ENCODE results near the gene LYST. TPM values are rescaled to one million over a fixed set of nuclear protein-coding genes. Genes with fewer than 3 reads are reported as not detected.
"Not testable (repeated sequence)": the region's sequence is repeated elsewhere in the genome, so short reads cannot be mapped to it uniquely, and the experiment has no call there.

The LYST gene
- total RNA-seq, 1 donor from 2014 or later: 72.4 TPM

- no peak for TF ChIP-seq CTCF (IDR thresholded peaks at IDR 0.05)
- ATAC-seq (no peak), DNase-seq (no peak)
- intact Hi-C loops (cut with DNase I): no loop called here
- Histone ChIP-seq H3K27ac (no peak overlapping the region), H3K9me3 (no peaks in the 10 kb centered on the region), H3K4me1 (peaks cover 7% of the 10 kb centered on the region), H3K27me3 (ENCODE audit: low read depth) (no peaks in the 10 kb centered on the region), H3K36me3 (no peaks in the 10 kb centered on the region), H3K4me3 (no peak overlapping the region)
Measured at GRCh38 chr1:235622936-235623779, 243.5 kb downstream of the LYST start.

GRCh38 chr1:235619149-235619548 lies 247.6 kb downstream of the LYST start:
- H3K27ac ChIP-seq; ATAC-seq; H3K4me1 ChIP-seq; H3K27me3 ChIP-seq (ENCODE audit: low read depth); H3K36me3 ChIP-seq; H3K4me3 ChIP-seq; H3K9me3 ChIP-seq; DNase-seq; intact Hi-C loops (cut with DNase I): not testable (repeated sequence)

GRCh38 chr1:235617808-235618207 lies 248.9 kb downstream of the LYST start:
- intact Hi-C loops (cut with DNase I): no loop called here
- Histone ChIP-seq H3K4me1 (no peaks in the 10 kb centered on the region), H3K27ac (no peak overlapping the region), H3K9me3 (no peaks in the 10 kb centered on the region), H3K4me3 (no peak overlapping the region), H3K27me3 (ENCODE audit: low read depth) (no peaks in the 10 kb centered on the region), H3K36me3 (no peaks in the 10 kb centered on the region)
- TF ChIP-seq CTCF (IDR thresholded peaks at IDR 0.05): no peak
- no peak for DNase-seq
- ATAC-seq: no peak

- no peaks in the 10 kb centered on the region for H3K4me1 ChIP-seq
- DNase-seq (no peak), ATAC-seq (no peak)
- intact Hi-C loops (cut with DNase I): no loop called here
- no peak overlapping the region for H3K4me3 ChIP-seq
- no peak overlapping the region for H3K27ac ChIP-seq
- no peak for TF ChIP-seq CTCF (IDR thresholded peaks at IDR 0.05)
- H3K36me3 ChIP-seq: no peaks in the 10 kb centered on the region
- no peaks in the 10 kb centered on the region for H3K9me3 ChIP-seq
- H3K27me3 ChIP-seq (ENCODE audit: low read depth): no peaks in the 10 kb centered on the region
Measured at GRCh38 chr1:235617140-235617539, 249.6 kb downstream of the LYST start.

GRCh38 chr1:235614442-235614954 lies 252.2 kb downstream of the LYST start:
- ATAC-seq: no peak
- DNase-seq: no peak
- Histone ChIP-seq H3K27ac (no peak overlapping the region), H3K4me3 (no peak overlapping the region), H3K36me3 (no peaks in the 10 kb centered on the region), H3K4me1 (no peaks in the 10 kb centered on the region), H3K9me3 (no peaks in the 10 kb centered on the region), H3K27me3 (ENCODE audit: low read depth) (no peaks in the 10 kb centered on the region)
- intact Hi-C loops (cut with DNase I): no loop called here
- TF ChIP-seq CTCF (IDR thresholded peaks at IDR 0.05): no peak

- no peaks in the 10 kb centered on the region for H3K4me1 ChIP-seq
- H3K9me3 ChIP-seq: no peaks in the 10 kb centered on the region
- no peak overlapping the region for H3K4me3 ChIP-seq
- H3K36me3 ChIP-seq: no peaks in the 10 kb centered on the region
- H3K27me3 ChIP-seq (ENCODE audit: low read depth): no peaks in the 10 kb centered on the region
- ATAC-seq: no peak
- no peak overlapping the region for H3K27ac ChIP-seq
- intact Hi-C loops (cut with DNase I): no loop called here
- no peak for DNase-seq
- no peak for TF ChIP-seq CTCF (IDR thresholded peaks at IDR 0.05)
Measured at GRCh38 chr1:235613602-235614001, 253.1 kb downstream of the LYST start.
